ENCODE results near the gene NRXN3.

The NRXN3 gene

DNA sequence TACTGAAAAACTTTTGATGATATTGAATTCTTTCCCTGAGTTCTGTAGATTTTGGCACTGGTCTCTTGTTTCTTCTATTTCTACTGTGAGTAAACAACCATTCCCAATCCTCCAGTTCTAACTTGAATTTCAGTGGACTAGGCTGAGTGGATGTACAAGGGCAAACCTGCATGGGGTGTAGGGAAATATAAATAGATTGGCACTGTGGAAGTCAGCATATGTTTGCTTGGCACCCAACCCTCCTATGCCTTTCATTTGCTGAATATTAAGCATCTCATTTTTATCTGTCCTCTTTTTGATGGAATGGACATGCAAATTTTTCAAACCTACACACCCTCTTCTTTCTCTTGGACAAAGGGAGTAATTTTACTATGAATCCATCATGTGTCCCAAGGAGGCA lies 1212.9 kb downstream of the NRXN3 start:
- H3K9me3 ChIP-seq (ENCODE audit: control insufficient read depth, low read length): no peaks in the 10 kb centered on the region
- H3K27ac ChIP-seq (ENCODE audit: insufficient read depth, low read depth, low read length, poor library complexity, severe bottlenecking): no peak overlapping the region
- H3K36me3 ChIP-seq (ENCODE audit: control insufficient read depth, insufficient read depth, low read length): no peaks in the 10 kb centered on the region
- no peak overlapping the region for H3K4me3 ChIP-seq (ENCODE audit: insufficient read depth, low read depth, low read length)
- no peaks in the 10 kb centered on the region for H3K27me3 ChIP-seq (ENCODE audit: control insufficient read depth, insufficient read depth, low read length, poor library complexity, severe bottlenecking)
- peaks cover 5% of the 10 kb centered on the region for H3K4me1 ChIP-seq (ENCODE audit: control insufficient read depth, insufficient read depth, low read length)

DNA sequence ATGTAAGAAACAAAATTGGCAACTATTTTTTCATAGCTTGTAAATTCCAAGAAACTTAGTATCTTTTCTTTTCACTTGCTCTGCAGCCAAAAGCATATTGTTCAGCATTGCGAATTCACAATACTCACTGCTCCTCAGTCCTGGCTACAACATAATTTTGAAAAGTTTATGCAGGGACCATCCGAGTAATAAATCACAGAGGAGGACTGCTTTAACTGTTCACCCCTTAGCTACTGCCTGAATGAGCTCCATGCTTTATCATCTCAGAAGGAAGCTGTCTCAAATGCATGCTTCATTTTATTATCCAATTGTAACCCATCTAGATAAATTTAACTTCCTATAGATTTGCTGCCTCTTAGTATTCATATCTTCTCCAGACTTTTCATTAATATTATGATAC lies 1213.3 kb downstream of the NRXN3 start:
- 89% methylated on average over 2 of the region's 2 CpGs for WGBS, 2 experiments
- H3K27ac ChIP-seq (ENCODE audit: insufficient read depth, low read depth, low read length, poor library complexity, severe bottlenecking): no peak overlapping the region
- peaks cover under 1% of the 10 kb centered on the region for H3K4me1 ChIP-seq (ENCODE audit: control insufficient read depth, insufficient read depth, low read length)

DNA sequence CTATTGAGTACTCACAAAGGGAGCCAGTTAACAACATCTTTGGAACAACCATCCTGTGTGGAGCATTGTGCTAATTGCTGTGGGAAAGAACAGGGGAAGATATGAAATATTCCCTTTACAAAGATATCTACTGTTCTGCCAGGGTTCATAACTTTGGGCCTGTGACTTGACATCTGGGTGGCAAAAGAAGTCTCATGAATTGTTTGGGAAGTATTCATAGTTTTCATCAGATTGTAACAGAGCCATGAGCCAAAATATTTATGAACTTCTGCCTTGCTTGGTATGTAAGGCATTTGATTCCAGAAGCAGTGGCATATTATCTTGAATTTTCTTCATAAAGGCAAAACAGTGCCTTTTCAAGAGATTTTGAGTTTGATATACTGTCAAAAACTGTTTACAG lies 1224.9 kb downstream of the NRXN3 start:
- Histone ChIP-seq H3K36me3 (ENCODE audit: control insufficient read depth, insufficient read depth, low read length) (no peaks in the 10 kb centered on the region), H3K4me1 (ENCODE audit: control insufficient read depth, insufficient read depth, low read length) (no peaks in the 10 kb centered on the region), H3K4me3 (ENCODE audit: insufficient read depth, low read depth, low read length) (no peak overlapping the region), H3K27me3 (ENCODE audit: control insufficient read depth, insufficient read depth, low read length, poor library complexity, severe bottlenecking) (no peaks in the 10 kb centered on the region), H3K27ac (ENCODE audit: insufficient read depth, low read depth, low read length, poor library complexity, severe bottlenecking) (no peak overlapping the region), H3K9me3 (ENCODE audit: control insufficient read depth, low read length) (no peaks in the 10 kb centered on the region)

More for the DNA sequence above, 1213.3 kb downstream of the NRXN3 start:
- H3K4me3 ChIP-seq (ENCODE audit: insufficient read depth, low read depth, low read length): no peak overlapping the region
- H3K9me3 ChIP-seq (ENCODE audit: control insufficient read depth, low read length): no peaks in the 10 kb centered on the region
- no peaks in the 10 kb centered on the region for H3K27me3 ChIP-seq (ENCODE audit: control insufficient read depth, insufficient read depth, low read length, poor library complexity, severe bottlenecking)
- no peaks in the 10 kb centered on the region for H3K36me3 ChIP-seq (ENCODE audit: control insufficient read depth, insufficient read depth, low read length)

DNA sequence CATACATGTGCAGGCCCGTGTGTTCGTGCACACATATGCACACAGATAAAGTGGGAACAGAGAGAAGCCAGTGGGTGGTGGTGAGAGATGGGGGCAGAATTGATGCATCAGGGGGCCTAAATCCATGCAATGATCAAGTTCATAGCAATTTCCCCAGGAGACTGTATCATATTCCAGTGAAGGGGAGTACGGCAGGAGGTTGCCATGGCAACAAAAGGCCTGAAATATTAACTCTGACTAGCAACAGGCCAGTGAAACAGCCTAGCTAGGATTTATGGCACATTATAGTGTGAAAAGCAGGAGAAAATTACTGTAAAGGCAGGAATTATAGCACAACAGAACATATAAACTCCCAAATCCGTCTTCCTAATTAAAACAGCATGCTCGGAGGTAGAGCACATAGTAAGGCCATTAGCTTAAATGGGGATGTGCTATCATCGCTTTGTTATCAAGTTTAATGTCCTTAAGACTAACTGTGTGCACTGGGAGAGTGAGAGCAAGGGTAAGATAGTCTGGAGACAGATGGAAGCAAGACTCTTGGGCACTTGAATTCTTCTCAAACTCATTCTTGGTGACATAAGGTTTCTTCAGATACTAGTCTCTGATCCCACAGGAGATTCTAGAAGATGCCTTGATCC lies 1234.8 kb downstream of the NRXN3 start:
- H3K27me3 ChIP-seq (ENCODE audit: control insufficient read depth, insufficient read depth, low read length, poor library complexity, severe bottlenecking): no peaks in the 10 kb centered on the region
- H3K4me3 ChIP-seq (ENCODE audit: insufficient read depth, low read depth, low read length): no peak overlapping the region
- H3K4me1 ChIP-seq (ENCODE audit: control insufficient read depth, insufficient read depth, low read length): no peaks in the 10 kb centered on the region
- no peaks in the 10 kb centered on the region for H3K36me3 ChIP-seq (ENCODE audit: control insufficient read depth, insufficient read depth, low read length)
- 95 to 99% methylated on average over 6 of the region's 6 CpGs for WGBS, 2 experiments
- H3K9me3 ChIP-seq (ENCODE audit: control insufficient read depth, low read length): no peaks in the 10 kb centered on the region
- H3K27ac ChIP-seq (ENCODE audit: insufficient read depth, low read depth, low read length, poor library complexity, severe bottlenecking): no peak overlapping the region

DNA sequence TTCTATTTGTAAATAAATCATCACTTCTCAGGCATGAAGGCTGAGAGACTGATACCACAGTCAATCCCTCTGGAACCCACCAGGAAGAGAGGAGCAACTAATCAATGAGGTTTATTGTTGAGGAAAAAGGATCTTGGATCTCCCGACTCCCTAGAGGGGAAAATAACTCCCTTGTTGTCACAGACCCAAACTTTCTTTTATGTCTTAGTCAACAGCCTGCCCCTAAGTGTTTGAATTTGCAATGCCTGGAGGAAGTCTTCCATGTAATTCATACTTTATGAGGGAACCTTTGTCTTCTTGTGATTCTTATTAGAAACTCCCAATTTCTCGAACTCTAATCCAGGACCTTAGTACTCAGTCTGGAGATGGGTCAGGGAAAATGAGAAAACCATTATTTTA lies 1235.3 kb downstream of the NRXN3 start:
- no peaks in the 10 kb centered on the region for H3K27me3 ChIP-seq (ENCODE audit: control insufficient read depth, insufficient read depth, low read length, poor library complexity, severe bottlenecking)
- WGBS, 2 experiments: 77 to 89% methylated on average over 1 to 2 of the region's 2 CpGs
- H3K27ac ChIP-seq (ENCODE audit: insufficient read depth, low read depth, low read length, poor library complexity, severe bottlenecking): no peak overlapping the region
- no peaks in the 10 kb centered on the region for H3K36me3 ChIP-seq (ENCODE audit: control insufficient read depth, insufficient read depth, low read length)
- no peaks in the 10 kb centered on the region for H3K4me1 ChIP-seq (ENCODE audit: control insufficient read depth, insufficient read depth, low read length)
- no peaks in the 10 kb centered on the region for H3K9me3 ChIP-seq (ENCODE audit: control insufficient read depth, low read length)
- no peak overlapping the region for H3K4me3 ChIP-seq (ENCODE audit: insufficient read depth, low read depth, low read length)

DNA sequence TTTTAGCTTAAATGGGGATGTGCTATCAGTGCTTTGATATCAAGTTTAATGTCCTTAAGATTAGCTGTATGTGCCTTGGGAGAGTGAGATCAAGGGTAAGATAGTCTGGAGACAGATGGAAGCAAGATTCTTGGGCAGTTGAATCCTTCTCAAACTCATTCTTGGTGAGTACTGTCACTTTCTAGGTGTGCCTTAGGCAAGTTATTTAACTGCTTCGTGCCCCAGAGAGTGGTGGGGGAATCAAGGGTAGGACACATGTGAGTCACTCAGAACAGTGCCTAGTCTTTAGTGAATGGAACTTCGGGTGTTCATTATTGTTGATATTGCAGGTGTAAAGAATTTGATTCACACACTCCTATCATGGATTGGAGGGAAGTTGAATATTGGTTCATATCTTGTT lies 1237.4 kb downstream of the NRXN3 start:
- Histone ChIP-seq H3K27me3 (ENCODE audit: control insufficient read depth, insufficient read depth, low read length, poor library complexity, severe bottlenecking) (no peaks in the 10 kb centered on the region), H3K27ac (ENCODE audit: insufficient read depth, low read depth, low read length, poor library complexity, severe bottlenecking) (no peak overlapping the region)
- WGBS, 2 experiments: 57 to 66% methylated on average over 2 of the region's 2 CpGs

DNA sequence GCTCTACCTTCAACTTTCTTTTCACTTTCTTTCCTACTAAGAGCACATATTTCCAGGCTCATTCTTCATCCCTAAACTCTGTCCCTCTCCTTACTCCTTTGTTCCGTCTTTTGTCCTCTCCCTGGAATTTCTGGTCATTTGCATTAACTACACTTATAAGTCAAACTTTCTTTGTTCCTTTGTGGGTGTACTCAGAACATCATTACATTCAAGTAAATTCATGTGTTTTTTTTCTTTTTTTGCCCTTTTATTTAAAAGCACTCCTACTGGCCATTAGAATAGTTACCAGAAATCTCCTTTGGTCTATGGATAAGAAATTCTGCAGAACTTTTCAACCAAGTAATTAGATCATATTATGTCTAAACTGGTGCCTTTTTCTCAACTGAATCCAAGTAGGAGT lies 1238.5 kb downstream of the NRXN3 start:
- H3K4me3 ChIP-seq (ENCODE audit: insufficient read depth, low read depth, low read length): no peak overlapping the region
- H3K36me3 ChIP-seq (ENCODE audit: control insufficient read depth, insufficient read depth, low read length): no peaks in the 10 kb centered on the region
- H3K4me1 ChIP-seq (ENCODE audit: control insufficient read depth, insufficient read depth, low read length): peaks cover 5% of the 10 kb centered on the region
- no peaks in the 10 kb centered on the region for H3K9me3 ChIP-seq (ENCODE audit: control insufficient read depth, low read length)
- H3K27ac ChIP-seq (ENCODE audit: insufficient read depth, low read depth, low read length, poor library complexity, severe bottlenecking): no peak overlapping the region
- no peaks in the 10 kb centered on the region for H3K27me3 ChIP-seq (ENCODE audit: control insufficient read depth, insufficient read depth, low read length, poor library complexity, severe bottlenecking)
- WGBS, 2 experiments: 55 to 78% methylated on average over 1 of the region's 1 CpG

More for the DNA sequence above, 1237.4 kb downstream of the NRXN3 start:
- no peaks in the 10 kb centered on the region for H3K4me1 ChIP-seq (ENCODE audit: control insufficient read depth, insufficient read depth, low read length)
- no peaks in the 10 kb centered on the region for H3K9me3 ChIP-seq (ENCODE audit: control insufficient read depth, low read length)
- H3K4me3 ChIP-seq (ENCODE audit: insufficient read depth, low read depth, low read length): no peak overlapping the region
- H3K36me3 ChIP-seq (ENCODE audit: control insufficient read depth, insufficient read depth, low read length): no peaks in the 10 kb centered on the region

DNA sequence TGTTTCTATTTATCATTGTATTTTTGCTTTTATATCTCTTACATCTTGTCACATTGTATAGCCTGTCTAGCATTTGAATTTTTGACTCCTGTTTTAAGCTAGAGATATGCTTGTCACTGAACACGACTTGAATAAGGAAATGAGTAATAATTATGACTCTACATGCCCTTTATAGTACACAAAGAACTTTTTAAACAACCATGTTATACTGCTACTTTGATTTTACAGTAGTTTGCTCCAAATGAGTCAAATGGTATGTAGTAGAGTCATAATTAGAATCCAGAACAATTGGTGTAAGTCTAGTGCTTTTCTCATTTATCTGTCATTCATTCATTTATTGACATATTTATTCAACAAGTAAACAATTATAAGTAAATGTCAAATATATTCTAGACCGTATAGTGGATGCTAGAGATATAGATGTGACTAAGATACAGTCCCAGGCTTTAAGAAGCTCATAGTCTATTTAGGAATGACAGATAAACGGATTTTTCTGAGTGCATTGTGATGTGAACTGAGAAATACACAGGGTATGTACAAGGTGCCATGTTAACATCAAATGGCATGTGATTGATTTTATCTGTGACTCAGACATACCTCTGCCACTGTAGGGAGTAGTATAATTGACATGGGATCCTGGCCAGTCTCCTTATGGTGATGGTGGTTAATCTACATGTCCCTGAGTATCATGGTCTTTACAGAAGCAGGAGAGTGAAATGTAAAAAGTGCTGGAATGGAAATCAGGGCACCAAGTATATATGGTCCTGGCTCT lies 1241.4 kb downstream of the NRXN3 start:
- no peaks in the 10 kb centered on the region for H3K36me3 ChIP-seq (ENCODE audit: control insufficient read depth, insufficient read depth, low read length)
- 94 to 98% methylated on average over 2 of the region's 3 CpGs for WGBS, 2 experiments
- peaks cover 9% of the 10 kb centered on the region for H3K4me1 ChIP-seq (ENCODE audit: control insufficient read depth, insufficient read depth, low read length)
- H3K9me3 ChIP-seq (ENCODE audit: control insufficient read depth, low read length): no peaks in the 10 kb centered on the region
- no peak overlapping the region for H3K27ac ChIP-seq (ENCODE audit: insufficient read depth, low read depth, low read length, poor library complexity, severe bottlenecking)
- H3K27me3 ChIP-seq (ENCODE audit: control insufficient read depth, insufficient read depth, low read length, poor library complexity, severe bottlenecking): no peaks in the 10 kb centered on the region
- H3K4me3 ChIP-seq (ENCODE audit: insufficient read depth, low read depth, low read length): no peak overlapping the region

DNA sequence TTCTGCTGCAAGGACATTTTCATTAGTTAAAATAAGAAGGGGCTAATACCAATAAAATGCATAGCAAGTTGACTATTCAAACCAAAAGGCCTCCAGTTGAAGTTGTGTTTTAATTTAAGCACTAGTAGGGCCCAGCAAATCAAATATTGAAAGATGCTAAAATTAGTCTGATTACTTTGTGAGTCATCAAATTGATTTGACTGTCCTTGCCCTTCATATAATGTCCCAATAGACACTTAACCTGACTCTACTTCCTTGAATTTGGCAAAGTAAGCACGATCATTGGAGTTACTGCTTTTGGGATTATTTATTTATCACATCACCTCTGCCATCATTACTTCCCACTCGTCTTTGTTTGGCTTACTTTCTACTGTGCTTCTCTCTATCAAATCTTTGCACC lies 1242.6 kb downstream of the NRXN3 start:
- H3K9me3 ChIP-seq (ENCODE audit: control insufficient read depth, low read length): no peaks in the 10 kb centered on the region
- no peak overlapping the region for H3K4me3 ChIP-seq (ENCODE audit: insufficient read depth, low read depth, low read length)
- H3K36me3 ChIP-seq (ENCODE audit: control insufficient read depth, insufficient read depth, low read length): no peaks in the 10 kb centered on the region
- no peak overlapping the region for H3K27ac ChIP-seq (ENCODE audit: insufficient read depth, low read depth, low read length, poor library complexity, severe bottlenecking)
- H3K27me3 ChIP-seq (ENCODE audit: control insufficient read depth, insufficient read depth, low read length, poor library complexity, severe bottlenecking): no peaks in the 10 kb centered on the region
- peaks cover 9% of the 10 kb centered on the region for H3K4me1 ChIP-seq (ENCODE audit: control insufficient read depth, insufficient read depth, low read length)
- WGBS, 2 experiments: 76 to 81% methylated on average over 2 of the region's 2 CpGs

DNA sequence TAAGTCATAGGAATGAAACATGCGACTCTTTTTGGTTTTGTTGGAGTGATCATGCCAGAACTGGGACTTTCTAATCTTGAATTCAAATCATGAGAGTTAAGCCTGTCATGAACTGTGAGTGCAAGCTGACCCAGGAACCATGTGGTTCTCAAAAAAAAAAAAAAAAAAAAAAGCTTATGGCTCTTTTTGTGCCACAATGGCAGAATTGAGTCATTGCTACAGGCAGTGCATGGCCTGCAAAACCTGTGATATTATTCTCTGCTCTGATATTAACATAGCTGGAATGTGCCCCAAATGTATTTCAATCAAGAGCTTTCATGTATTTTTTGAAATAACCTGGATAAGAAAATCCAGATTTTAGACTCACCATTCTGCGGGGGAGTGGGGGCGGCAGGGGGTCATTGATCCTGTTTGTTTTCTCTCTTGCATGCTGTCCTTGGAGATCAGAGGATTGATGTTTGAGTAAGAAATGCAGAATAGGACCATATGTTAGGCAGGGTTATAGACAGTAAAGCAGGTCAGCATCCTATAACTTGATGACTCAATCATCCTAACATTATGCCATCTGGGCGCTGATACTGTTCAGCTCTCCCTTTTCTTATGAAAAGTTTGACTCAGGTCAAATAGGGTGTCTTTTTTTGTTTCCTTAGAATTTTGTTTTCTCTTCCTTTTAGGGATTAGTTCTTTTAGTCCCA lies 1243.7 kb downstream of the NRXN3 start:
- H3K9me3 ChIP-seq (ENCODE audit: control insufficient read depth, low read length): no peaks in the 10 kb centered on the region
- H3K27ac ChIP-seq (ENCODE audit: insufficient read depth, low read depth, low read length, poor library complexity, severe bottlenecking): no peak overlapping the region
- H3K36me3 ChIP-seq (ENCODE audit: control insufficient read depth, insufficient read depth, low read length): no peaks in the 10 kb centered on the region
- H3K4me1 ChIP-seq (ENCODE audit: control insufficient read depth, insufficient read depth, low read length): peaks cover 9% of the 10 kb centered on the region
- H3K4me3 ChIP-seq (ENCODE audit: insufficient read depth, low read depth, low read length): no peak overlapping the region
- 84 to 87% methylated on average over 3 to 4 of the region's 4 CpGs for WGBS, 2 experiments
- no peaks in the 10 kb centered on the region for H3K27me3 ChIP-seq (ENCODE audit: control insufficient read depth, insufficient read depth, low read length, poor library complexity, severe bottlenecking)
